Common myeloid progenitor, CD34-positive (primary cell): ENCODE data around the gene MS4A6A.

ENCODE experiments used
- CTCF ChIA-PET: fragments of 350-600 bp; sonication (Branson Sonifier 250); formaldehyde crosslinking; loops from one replicate; lab custom pipeline; 2021; ENCODE audit warnings: antibody characterized with exemption; lab: Charles Lee
- POLR2A ChIA-PET: fragments of 350-600 bp; sonication (Branson Sonifier 250); formaldehyde crosslinking; loops from one replicate; lab custom pipeline; 2021; ENCODE audit warnings: antibody characterized with exemption; lab: Charles Lee
- DNase-seq, 3 donors: peaks; one replicate each; pipeline versions ENCODE4 v3.0.0 to v3.0.0-alpha.2; 2013
- H3K27ac ChIP-seq, 2 experiments: 1 replicate in 1 of 2; 2 replicates in 1 of 2; pipeline ENCODE4 v1.7.0; 2013; ENCODE audit warnings: inconsistent platforms in 2 of 2, low read length in 2 of 2, mild to moderate bottlenecking in 2 of 2, low read depth in 1 of 2, moderate library complexity in 1 of 2; ENCODE audit not compliant: severe bottlenecking in 2 of 2, insufficient read depth in 1 of 2, poor library complexity in 1 of 2
- H3K27me3 ChIP-seq, 5 experiments: replicated peaks in 2 of 5; 1 replicate in 3 of 5; 2 replicates in 2 of 5; pipeline versions ENCODE4 v1.6.1 to v1.7.0; 2013; ENCODE audit warnings: low read length in 4 of 5, mild to moderate bottlenecking in 2 of 5, moderate library complexity in 2 of 5, inconsistent platforms in 1 of 5; ENCODE audit not compliant: insufficient read depth in 5 of 5, control insufficient read depth in 4 of 5
- H3K36me3 ChIP-seq, 4 experiments: 1 replicate in 2 of 4; 2 replicates in 2 of 4; pipeline versions ENCODE4 v1.6.1 to v1.7.0; 2013; ENCODE audit warnings: low read length in 3 of 4, control low read depth in 1 of 4, mild to moderate bottlenecking in 1 of 4; ENCODE audit not compliant: control insufficient read depth in 4 of 4, insufficient read depth in 4 of 4
- H3K4me1 ChIP-seq, 4 experiments: 1 replicate in 3 of 4; 2 replicates in 1 of 4; pipeline versions ENCODE4 v1.6.1 to v1.7.1; 2013; ENCODE audit warnings: low read length in 3 of 4, mild to moderate bottlenecking in 3 of 4, control low read depth in 1 of 4, inconsistent platforms in 1 of 4, moderate library complexity in 1 of 4; ENCODE audit not compliant: control insufficient read depth in 4 of 4, insufficient read depth in 4 of 4; ENCODE audit errors: control extremely low read depth in 1 of 4
- H3K4me3 ChIP-seq, 7 experiments: 1 replicate in 4 of 7; 2 replicates in 3 of 7; pipeline versions ENCODE4 v1.5.1 to v1.7.0; 2013; ENCODE audit warnings: mild to moderate bottlenecking in 7 of 7, low read length in 6 of 7, moderate library complexity in 6 of 7, inconsistent platforms in 2 of 7, low read depth in 2 of 7, control low read depth in 1 of 7; ENCODE audit not compliant: insufficient read depth in 4 of 7, control insufficient read depth in 1 of 7; ENCODE audit errors: extremely low read depth in 1 of 7
- H3K9me3 ChIP-seq, 5 experiments: 1 replicate in 4 of 5; 2 replicates in 1 of 5; pipeline versions ENCODE4 v1.6.1 to v1.7.1; 2013; ENCODE audit warnings: low read length in 4 of 5, mild to moderate bottlenecking in 2 of 5, inconsistent platforms in 1 of 5, low read depth in 1 of 5, moderate library complexity in 1 of 5; ENCODE audit not compliant: control insufficient read depth in 4 of 5, insufficient read depth in 2 of 5; ENCODE audit errors: control extremely low read depth in 1 of 5
- WGBS: methylation state at CpG from one replicate; pipeline ENCODE4 v1.1.5; 2013; ENCODE audit not compliant: insufficient coverage; 5-methylcytosine and 5-hydroxymethylcytosine counted together

MS4A6A gene

GRCh38 chr11:60125956-60126585 is 56.8 kb downstream of the MS4A6A start:
- ChIA-PET CTCF (interaction anchor here (1.8 kb wide), 1 partner anchor 303 kb away, joined by 7 read pairs; no protein-coding TSS in a partner anchor), POLR2A (no interaction called here)
- Histone ChIP-seq H3K4me3 (no peak overlapping the region), H3K27ac (no peak overlapping the region), H3K36me3 (no peaks in the 10 kb centered on the region), H3K4me1 (peaks cover 3 to 37% (median 13%) of the 10 kb centered on the region in 4 experiments), H3K9me3 (no peaks in the 10 kb centered on the region), H3K27me3 (no peaks in the 10 kb centered on the region)
- DNase-seq = no peak

- no peaks in the 10 kb centered on the region for H3K27me3 ChIP-seq
- H3K36me3 ChIP-seq = no peaks in the 10 kb centered on the region
- H3K4me3 ChIP-seq = no peak overlapping the region
- ChIA-PET CTCF (no interaction called here), POLR2A (no interaction called here)
- peaks cover 3 to 33% (median 11%) of the 10 kb centered on the region in 4 experiments for H3K4me1 ChIP-seq
- H3K9me3 ChIP-seq = peaks cover 0 to 3% (median 0%) of the 10 kb centered on the region in 5 experiments
- H3K27ac ChIP-seq = no peak overlapping the region
- DNase-seq = no peak
- 65% methylated on average over 9 of the region's 11 CpGs for WGBS
These were observed 58.0 kb downstream of the MS4A6A start for GRCh38 chr11:60124802-60125432.
